H1 (cell line): ENCODE results near the gene ZBTB4. TPM values are rescaled to one million over a fixed set of nuclear protein-coding genes. Genes with fewer than 3 reads are reported as not detected.

Source experiments
- CTCF ChIA-PET: fragments of 300-600 bp; sonication (Branson Sonifier 250); formaldehyde crosslinking; loops from one replicate; lab custom pipeline; 2021; ENCODE audit not compliant: partially characterized antibody; lab: Charles Lee
- POLR2A ChIA-PET: fragments of 300-600 bp; sonication (Branson Sonifier 250); formaldehyde crosslinking; loops from one replicate; lab custom pipeline; 2021; ENCODE audit warnings: inconsistent platforms; ENCODE audit not compliant: partially characterized antibody; lab: Charles Lee
- DNase-seq, 2 experiments: peaks; one replicate each; pipeline versions ENCODE4 v3.0.0 to v3.0.0-alpha.2; 2010 to 2022; ENCODE audit warnings: low spot score in 2 of 2, low read depth in 1 of 2, mixed read lengths in 1 of 2
- FAIRE-seq: peaks from 2 replicates; lab custom pipeline; 2011; peaks lifted over from hg19 to GRCh38; lab: Jason Lieb, UNC
- H2AFZ ChIP-seq: 2 replicates; pipeline ENCODE4 v1.8.1; 2012; ENCODE audit warnings: low read length, inconsistent platforms
- H2AK5ac ChIP-seq: 2 replicates; pipeline ENCODE4 v1.6.1; 2013; ENCODE audit warnings: low read depth, low read length
- H2BK120ac ChIP-seq: replicated peaks from 2 replicates; pipeline ENCODE3; 2013; ENCODE audit warnings: low read depth, low read length, inconsistent platforms
- H2BK12ac ChIP-seq: 2 replicates; pipeline ENCODE4 v1.6.1; 2013; ENCODE audit warnings: low read depth, low read length
- H2BK15ac ChIP-seq: 2 replicates; pipeline ENCODE4 v1.6.1; 2013; ENCODE audit warnings: low read length
- H2BK20ac ChIP-seq: 2 replicates; pipeline ENCODE4 v1.6.1; 2013; ENCODE audit warnings: low read length
- H2BK5ac ChIP-seq: 2 replicates; pipeline ENCODE4 v1.6.1; 2013; ENCODE audit warnings: low read depth, low read length
- H3K14ac ChIP-seq: 2 replicates; pipeline ENCODE4 v1.6.1; 2013; ENCODE audit warnings: inconsistent platforms; ENCODE audit not compliant: insufficient read length
- H3K18ac ChIP-seq: 2 replicates; pipeline ENCODE4 v1.6.1; 2013; ENCODE audit warnings: low read length; ENCODE audit errors: extremely low read depth
- H3K23ac ChIP-seq: 2 replicates; pipeline ENCODE4 v1.6.1; 2013; ENCODE audit warnings: inconsistent platforms; ENCODE audit not compliant: insufficient read length
- H3K23me2 ChIP-seq: 2 replicates; pipeline ENCODE4 v1.6.1; 2013; ENCODE audit warnings: low read depth, low read length
- H3K27ac ChIP-seq: 2 replicates; pipeline ENCODE4 v1.6.1; 2011; ENCODE audit warnings: low read depth, low read length, inconsistent platforms
- H3K27me3 ChIP-seq, 4 experiments: replicated peaks in 1 of 4; 1 replicate in 1 of 4; 2 replicates in 3 of 4; pipeline versions ENCODE4 v1.6.1 to v1.8.1; 2011 to 2013; ENCODE audit warnings: low read length in 3 of 4, mild to moderate bottlenecking in 3 of 4, inconsistent platforms in 2 of 4, mixed read lengths in 2 of 4, moderate library complexity in 1 of 4; ENCODE audit not compliant: control insufficient read depth in 3 of 4, insufficient read depth in 3 of 4; ENCODE audit errors: extremely low read depth in 1 of 4
- H3K36me3 ChIP-seq, 4 experiments: 2 replicates each; pipeline versions ENCODE4 v1.6.1 to v1.8.1; 2011 to 2013; ENCODE audit warnings: mild to moderate bottlenecking in 4 of 4, low read length in 3 of 4, moderate library complexity in 2 of 4, control low read depth in 1 of 4, inconsistent platforms in 1 of 4; ENCODE audit not compliant: insufficient read depth in 4 of 4, control insufficient read depth in 2 of 4
- H3K4ac ChIP-seq: replicated peaks from 2 replicates; pipeline ENCODE3; 2013; ENCODE audit warnings: low read length, low read depth, mixed read lengths, inconsistent platforms; ENCODE audit not compliant: insufficient read length
- H3K4me1 ChIP-seq, 4 experiments: replicated peaks in 1 of 4; 1 replicate in 1 of 4; 2 replicates in 3 of 4; pipeline versions ENCODE4 v1.6.1 to v1.8.1; 2011 to 2013; ENCODE audit warnings: low read length in 3 of 4, inconsistent platforms in 2 of 4, mixed read lengths in 1 of 4; ENCODE audit not compliant: insufficient read depth in 4 of 4, control insufficient read depth in 3 of 4
- H3K4me2 ChIP-seq, 2 experiments: 2 replicates each; pipeline versions ENCODE4 v1.6.1 to v1.8.1; 2011 to 2013; ENCODE audit warnings: low read depth in 2 of 2, low read length in 2 of 2, control low read depth in 1 of 2, inconsistent platforms in 1 of 2, mild to moderate bottlenecking in 1 of 2; ENCODE audit not compliant: insufficient read depth in 1 of 2
- H3K4me3 ChIP-seq, 4 experiments: fragments of 200-600, 300-600 bp in 1 of 4; sonication (generic), shearing (Covaris generic), sonication (Bioruptor Twin) in 1 of 4; 2 replicates each; pipeline versions ENCODE4 v1.5.1 to v1.8.1; 2011 to 2016; ENCODE audit warnings: low read length in 4 of 4, low read depth in 3 of 4, control low read depth in 2 of 4, inconsistent platforms in 2 of 4, mild to moderate bottlenecking in 2 of 4, mixed read lengths in 1 of 4, moderate library complexity in 1 of 4; ENCODE audit not compliant: insufficient read depth in 2 of 4; ENCODE audit errors: extremely low read depth in 1 of 4
- H3K56ac ChIP-seq: replicated peaks from 2 replicates; pipeline ENCODE3; 2013; ENCODE audit warnings: low read depth, mild to moderate bottlenecking, mixed read lengths, low read length, inconsistent platforms; ENCODE audit not compliant: insufficient read length
- H3K79me1 ChIP-seq: 2 replicates; pipeline ENCODE4 v1.6.1; 2013; ENCODE audit warnings: low read depth, low read length, control low read depth
- H3K79me2 ChIP-seq, 2 experiments: 2 replicates each; pipeline versions ENCODE4 v1.6.1 to v1.8.1; 2012 to 2013; ENCODE audit warnings: low read length in 2 of 2, mild to moderate bottlenecking in 2 of 2, inconsistent platforms in 1 of 2; ENCODE audit not compliant: insufficient read depth in 2 of 2, control insufficient read depth in 1 of 2
- H3K9ac ChIP-seq, 4 experiments: replicated peaks in 1 of 4; 1 replicate in 1 of 4; 2 replicates in 3 of 4; pipeline versions ENCODE4 v1.6.1 to v1.8.1; 2011 to 2013; ENCODE audit warnings: low read depth in 3 of 4, low read length in 3 of 4, control low read depth in 2 of 4, mild to moderate bottlenecking in 2 of 4, moderate library complexity in 2 of 4, inconsistent platforms in 1 of 4; ENCODE audit errors: extremely low read depth in 1 of 4
- H3K9me3 ChIP-seq, 2 experiments: 2 replicates each; pipeline versions ENCODE4 v1.6.1 to v1.8.1; 2012 to 2013; ENCODE audit warnings: mild to moderate bottlenecking in 2 of 2, moderate library complexity in 2 of 2, control low read depth in 1 of 2, inconsistent platforms in 1 of 2, low read depth in 1 of 2, low read length in 1 of 2, mixed read lengths in 1 of 2; ENCODE audit not compliant: insufficient read depth in 2 of 2
- H4K20me1 ChIP-seq, 2 experiments: replicated peaks in 1 of 2; 2 replicates each; pipeline versions ENCODE3 to v1.8.1; 2011 to 2013; ENCODE audit warnings: inconsistent platforms in 2 of 2, low read length in 2 of 2, mild to moderate bottlenecking in 1 of 2; ENCODE audit not compliant: insufficient read depth in 2 of 2, control insufficient read depth in 1 of 2
- H4K5ac ChIP-seq: 2 replicates; pipeline ENCODE4 v1.6.1; 2013; ENCODE audit warnings: low read length, low read depth, mixed read lengths, inconsistent platforms; ENCODE audit not compliant: insufficient read length
- H4K8ac ChIP-seq: 2 replicates; pipeline ENCODE4 v1.8.0; 2013; ENCODE audit warnings: mild to moderate bottlenecking, moderate library complexity, low read length, inconsistent platforms; ENCODE audit not compliant: insufficient read depth; ENCODE audit errors: extremely low read depth
- H4K91ac ChIP-seq: replicated peaks from 2 replicates; pipeline ENCODE3; 2013; ENCODE audit warnings: low read length, mixed read lengths, inconsistent platforms; ENCODE audit not compliant: insufficient read length
- SUZ12 ChIP-seq: fragments of 200-600 bp; sonication (generic); IDR thresholded peaks from 2 replicates; pipeline ENCODE4 v1.6.1; 2012; ENCODE audit warnings: mild to moderate bottlenecking, inconsistent platforms, low read length, moderate library complexity, mixed read lengths
- WGBS, 2 experiments: shearing (Covaris generic) in 1 of 2; methylation state at CpG; one replicate each; pipeline versions ENCODE4 v1.1.6 to v1.1.7; 2013 to 2015; ENCODE audit warnings: low lambda C conversion rate in 2 of 2, mixed read lengths in 2 of 2, inconsistent platforms in 1 of 2, low coverage in 1 of 2, missing lambda C conversion rate in 1 of 2; ENCODE audit not compliant: insufficient replicate concordance in 2 of 2, insufficient coverage in 1 of 2, insufficient read length in 1 of 2; ENCODE audit errors: extremely low coverage in 1 of 2, missing lambda C conversion rate in 1 of 2; 5-methylcytosine and 5-hydroxymethylcytosine counted together
- polyA plus RNA-seq, 7 experiments: library from polyadenylated mRNA; depleted of rRNA in 3 of 7; stranded (reverse) in 5 of 7; unstranded in 2 of 7; fragments of >200 nt in 5 of 7; fragments of 200-250 nt in 2 of 7; gene quantifications; 1 replicate in 5 of 7; 2 replicates in 1 of 7; 4 replicates in 1 of 7; pipeline versions ENCODE4 v1.2.1 to v1.2.3, GENCODE V29; 2011 to 2013; ENCODE audit warnings: missing spikeins in 2 of 7, mixed read lengths in 2 of 7
- total RNA-seq: library from RNA; stranded (reverse); fragmentation: NEBNext Ultra II Directional; extraction: Animal tissue kit (Norgen Biotek cat#: 25700); gene quantifications from 2 replicates; pipeline ENCODE4 v1.2.1, GENCODE V29; 2021

ZBTB4 gene
- total and polyA plus RNA-seq, 2 of the 8 experiments (the other 6 are each of a cell fraction or from before 2014, with no cell fraction given) = 5.9 to 10.1 TPM

GRCh38 chr17:7423679-7424078 is 55.8 kb downstream of the ZBTB4 start:
- no peak overlapping the region for H2BK5ac ChIP-seq
- no peak overlapping the region for H3K4me3 ChIP-seq
- DNase-seq = no peak
- no peak overlapping the region for H2BK120ac ChIP-seq
- no peak overlapping the region for H2BK20ac ChIP-seq
- H3K23ac ChIP-seq = no peak overlapping the region
- no peak overlapping the region for H4K8ac ChIP-seq
- no peaks in the 10 kb centered on the region; a peak in 1 of 8 replicates for H3K36me3 ChIP-seq
- no peak overlapping the region for H3K56ac ChIP-seq
- no peak for TF ChIP-seq SUZ12
- H2BK12ac ChIP-seq = no peak overlapping the region
- 0 out of 2 replicates have a peak overlapping the region, but pooled peaks have one; percentile 61 for H2BK15ac ChIP-seq
- no peaks in the 10 kb centered on the region for H3K79me1 ChIP-seq
- no peak overlapping the region for H4K91ac ChIP-seq
- no peaks in the 10 kb centered on the region; a peak in 1 of 7 replicates for H3K27me3 ChIP-seq
- peaks cover 0 to 10% (median 2%) of the 10 kb centered on the region in 4 experiments; a peak in 3 of 7 replicates for H3K4me1 ChIP-seq
- no peak overlapping the region for H2AFZ ChIP-seq
- H4K5ac ChIP-seq = no peak overlapping the region
- CTCF ChIA-PET = interaction anchor here (0.6 to 1.3 kb wide), 5 partner anchors 9 to 264 kb away, joined by 3 to 6 read pairs (median 3); no protein-coding TSS in a partner anchor
- H2AK5ac ChIP-seq = no peak overlapping the region
- no peak overlapping the region for H3K18ac ChIP-seq
- H3K4ac ChIP-seq = no peak overlapping the region
- no peaks in the 10 kb centered on the region for H3K9me3 ChIP-seq
- H4K20me1 ChIP-seq = peaks cover 0 to 4% of the 10 kb centered on the region in 2 experiments
- H3K14ac ChIP-seq = no peak overlapping the region
- H3K27ac ChIP-seq = no peak overlapping the region
- POLR2A ChIA-PET = interaction anchor here (0.8 to 2.6 kb wide), 6 partner anchors 9 to 160 kb away, joined by 3 to 13 read pairs (median 4); partner anchors contain the start of genes MPDU1, POLR2A and TMEM102
- H3K9ac ChIP-seq = no peak overlapping the region
- H3K23me2 ChIP-seq = no peaks in the 10 kb centered on the region
- H3K79me2 ChIP-seq = no peaks in the 10 kb centered on the region
- FAIRE-seq = no peak
- WGBS, 2 experiments = 88% methylated on average over 4 of the region's 4 CpGs; no CpG with 5 or more reads in 1 of the 2 experiments
- no peak overlapping the region for H3K4me2 ChIP-seq
